NCI-H510A treated with DMSO at 0.1 percent for 48 hours (cell line): ENCODE measurements around the gene CARMIL1.
A peak's percentile ranks its signal among the peaks of the same experiment; 100 is the strongest.
"Not testable (repeated sequence)": the region's sequence is repeated elsewhere in the genome, so short reads cannot be mapped to it uniquely, and the experiment has no call there.

Source experiments
- DNase-seq: peaks from one replicate; lab custom pipeline; 2025; lab: John Stamatoyannopoulos, UW

Gene CARMIL1

GRCh38 chr6:25370178-25371036 lies 91.2 kb downstream of the CARMIL1 start:
- peak; percentile 70 for DNase-seq

- no peak for DNase-seq
These were observed 91.8 kb downstream of the CARMIL1 start for GRCh38 chr6:25371037-25371347.

GRCh38 chr6:25375125-25375524 lies 96.0 kb downstream of the CARMIL1 start:
- no peak for DNase-seq

- no peak for DNase-seq
These were observed 98.5 kb downstream of the CARMIL1 start for GRCh38 chr6:25377664-25378063.

GRCh38 chr6:25381077-25381476 lies 101.9 kb downstream of the CARMIL1 start:
- no peak for DNase-seq

- not testable (repeated sequence) for DNase-seq
These were observed 103.3 kb downstream of the CARMIL1 start for GRCh38 chr6:25382476-25382875.

- no peak for DNase-seq
These were observed 105.1 kb downstream of the CARMIL1 start for GRCh38 chr6:25384234-25384633.

GRCh38 chr6:25384967-25385366 lies 105.8 kb downstream of the CARMIL1 start:
- no peak for DNase-seq

GRCh38 chr6:25387483-25387882 lies 108.3 kb downstream of the CARMIL1 start:
- DNase-seq, result no peak

GRCh38 chr6:25387911-25388310 lies 108.7 kb downstream of the CARMIL1 start:
- no peak for DNase-seq

- DNase-seq, result no peak
These were observed 109.6 kb downstream of the CARMIL1 start for GRCh38 chr6:25388776-25389175.

- no peak for DNase-seq
These were observed 110.3 kb downstream of the CARMIL1 start for GRCh38 chr6:25389471-25389870.

GRCh38 chr6:25392372-25392771 lies 113.2 kb downstream of the CARMIL1 start:
- DNase-seq, result no peak

GRCh38 chr6:25395731-25396130 lies 116.6 kb downstream of the CARMIL1 start:
- no peak for DNase-seq

GRCh38 chr6:25397406-25397805 lies 118.2 kb downstream of the CARMIL1 start:
- DNase-seq, result no peak

- no peak for DNase-seq
These were observed 120.7 kb downstream of the CARMIL1 start for GRCh38 chr6:25399885-25400284.

GRCh38 chr6:25401711-25402110 lies 122.5 kb downstream of the CARMIL1 start:
- no peak for DNase-seq

GRCh38 chr6:25402125-25402524 lies 123.0 kb downstream of the CARMIL1 start:
- no peak for DNase-seq

GRCh38 chr6:25403150-25403549 lies 124.0 kb downstream of the CARMIL1 start:
- no peak for DNase-seq

- no peak for DNase-seq
These were observed 124.9 kb downstream of the CARMIL1 start for GRCh38 chr6:25404091-25404490.

- DNase-seq, result no peak
These were observed 125.6 kb downstream of the CARMIL1 start for GRCh38 chr6:25404693-25405169.

- DNase-seq, result no peak
These were observed 126.3 kb downstream of the CARMIL1 start for GRCh38 chr6:25405442-25405841.

- peak; percentile 66 for DNase-seq
These were observed 128.3 kb downstream of the CARMIL1 start for GRCh38 chr6:25407431-25407830.

GRCh38 chr6:25410102-25410501 lies 130.9 kb downstream of the CARMIL1 start:
- no peak for DNase-seq
